Activated T-helper 1 cell treated with Interleukin-2 at 50 U/mL for 16 hours (primary cell): ENCODE data around the gene ARHGDIB.

ENCODE experiments used
- DNase-seq: peaks from one replicate; pipeline ENCODE4 v3.0.0-alpha.2; 2020; ENCODE audit warnings: low read depth

ARHGDIB gene

DNA sequence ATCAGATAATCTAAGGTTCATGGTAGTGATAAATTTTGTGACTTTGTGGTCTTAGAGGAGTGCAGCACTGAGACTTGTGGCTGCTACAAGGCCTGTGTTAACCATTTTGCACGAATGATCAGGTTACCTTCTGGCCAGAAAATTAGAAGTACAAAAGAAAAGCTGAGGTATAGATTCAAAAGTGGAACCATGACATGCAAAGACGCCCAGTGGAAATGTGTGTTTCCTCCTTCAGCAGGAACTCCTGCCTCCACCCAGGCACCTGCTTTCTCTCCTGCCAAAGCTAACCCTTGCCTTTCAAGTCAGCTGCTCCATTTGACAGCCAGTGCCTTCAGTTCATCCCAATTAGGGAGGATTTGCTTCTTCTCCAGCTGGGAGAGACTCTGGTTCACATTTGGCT lies 21.6 kb upstream of the ARHGDIB start:
- DNase-seq, result no peak

DNA sequence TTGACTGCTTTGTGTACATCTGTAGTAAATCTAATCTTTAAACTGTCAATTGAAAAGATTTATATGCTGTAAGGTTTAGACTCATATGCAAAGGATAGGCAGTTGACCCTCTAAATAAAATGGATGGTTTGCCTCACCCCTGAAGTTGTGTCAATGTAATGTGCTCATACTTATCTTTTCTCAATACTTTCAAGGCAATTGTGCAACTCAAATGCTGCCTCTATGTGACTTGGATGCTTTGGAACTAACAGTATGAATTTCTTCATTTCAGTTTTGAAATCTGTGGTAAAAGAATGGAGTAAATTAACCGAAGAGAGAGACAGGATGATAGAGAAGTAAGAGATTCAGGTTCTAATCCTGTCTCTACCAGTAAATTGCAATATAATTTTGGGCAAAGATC lies 21.2 kb upstream of the ARHGDIB start:
- no peak for DNase-seq

DNA sequence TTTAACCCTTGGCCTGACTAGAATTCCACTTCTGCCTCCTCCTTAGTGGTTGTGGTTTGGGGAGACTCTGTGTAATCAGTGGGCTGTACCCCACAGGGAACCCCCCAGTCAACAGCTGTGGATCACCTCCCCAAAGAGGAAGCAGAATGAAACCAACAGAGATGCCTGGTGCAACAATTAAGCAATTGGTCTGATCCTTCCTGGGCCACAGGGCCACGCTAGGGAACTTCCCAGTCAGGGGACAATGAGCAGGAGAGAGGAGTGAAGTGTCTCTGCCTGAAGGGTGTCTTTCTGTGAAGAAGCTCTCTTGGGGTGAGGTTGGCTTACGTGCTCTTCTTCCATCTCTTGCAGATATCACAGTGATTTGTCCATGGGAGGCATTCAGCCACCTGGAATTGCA lies 19.6 kb upstream of the ARHGDIB start:
- no peak for DNase-seq

DNA sequence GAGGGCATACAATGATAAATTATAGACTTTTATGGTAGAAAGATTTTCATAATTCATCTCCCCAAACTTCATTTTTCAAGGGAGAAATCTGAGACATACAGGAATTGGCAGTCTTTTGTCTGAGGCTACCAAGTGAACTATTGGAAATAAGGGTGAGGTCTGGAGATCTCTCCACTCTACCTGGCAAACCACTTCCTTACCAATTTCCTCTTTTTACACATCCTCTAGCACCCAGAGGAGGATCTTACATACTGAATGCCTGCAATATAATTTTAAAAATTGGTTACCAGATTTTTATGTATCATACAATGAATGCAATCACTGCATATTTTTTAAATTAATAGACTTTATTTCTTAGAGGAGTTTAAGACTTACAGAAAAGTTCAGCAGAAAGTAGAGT lies 18.1 kb upstream of the ARHGDIB start:
- DNase-seq, result no peak

DNA sequence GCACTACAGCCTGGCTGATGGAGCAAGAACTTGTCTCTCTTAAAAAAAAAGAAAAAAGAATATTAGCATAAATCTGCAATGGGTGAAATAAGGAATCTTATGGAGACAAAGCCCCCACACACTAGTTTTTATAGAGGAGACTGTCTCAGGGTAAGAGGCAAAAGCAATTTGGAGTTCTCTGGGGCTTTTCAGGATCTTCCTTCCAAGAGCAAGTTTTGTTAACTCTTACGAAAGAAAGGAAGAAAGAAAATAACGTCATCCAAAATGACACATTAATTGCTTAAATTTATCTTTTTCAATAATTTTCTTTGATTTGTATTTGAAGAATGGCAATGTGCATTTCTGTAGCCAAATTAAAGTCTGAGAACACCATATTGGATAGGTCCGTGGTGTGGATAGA lies 15.3 kb upstream of the ARHGDIB start:
- DNase-seq, result no peak

DNA sequence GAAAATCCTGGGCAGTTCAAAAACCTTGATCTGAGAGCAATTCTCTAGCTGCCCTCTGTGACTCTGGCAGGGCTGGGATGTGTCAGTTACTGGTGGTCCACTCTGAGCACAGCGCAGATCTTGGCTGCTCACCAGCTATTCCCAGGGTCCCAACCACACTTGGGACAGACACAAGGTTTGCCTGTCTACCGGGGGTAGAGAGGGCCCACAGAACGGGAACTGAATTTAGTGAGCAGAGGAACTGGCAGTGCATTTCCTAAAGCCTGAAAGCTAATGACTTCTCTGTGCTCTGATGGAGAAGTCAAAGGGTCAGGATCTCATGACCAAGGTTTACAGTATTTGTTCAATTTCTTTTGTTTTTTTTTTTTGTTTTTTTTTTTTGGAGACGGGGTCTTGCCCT lies 14.1 kb upstream of the ARHGDIB start:
- no peak for DNase-seq

DNA sequence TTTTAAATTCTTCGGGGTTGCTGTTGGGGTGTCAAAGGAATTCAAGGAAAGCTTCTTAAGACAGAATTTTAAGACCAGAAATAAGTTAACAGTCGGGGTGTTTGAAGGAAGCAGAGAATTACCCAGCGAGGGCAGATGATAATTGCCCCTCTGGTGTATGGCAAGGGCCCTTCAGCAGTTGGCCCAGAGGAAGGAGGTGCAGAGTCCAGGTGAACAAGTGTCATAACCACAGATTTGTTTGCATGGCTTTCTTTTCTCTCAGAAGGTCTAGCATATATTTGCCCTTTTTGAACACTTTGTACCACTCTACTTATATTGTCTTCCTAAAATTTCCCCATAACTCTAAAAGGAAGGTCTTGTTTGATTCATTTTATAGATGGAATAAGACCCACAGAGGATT lies 13.2 kb upstream of the ARHGDIB start:
- DNase-seq, result no peak

DNA sequence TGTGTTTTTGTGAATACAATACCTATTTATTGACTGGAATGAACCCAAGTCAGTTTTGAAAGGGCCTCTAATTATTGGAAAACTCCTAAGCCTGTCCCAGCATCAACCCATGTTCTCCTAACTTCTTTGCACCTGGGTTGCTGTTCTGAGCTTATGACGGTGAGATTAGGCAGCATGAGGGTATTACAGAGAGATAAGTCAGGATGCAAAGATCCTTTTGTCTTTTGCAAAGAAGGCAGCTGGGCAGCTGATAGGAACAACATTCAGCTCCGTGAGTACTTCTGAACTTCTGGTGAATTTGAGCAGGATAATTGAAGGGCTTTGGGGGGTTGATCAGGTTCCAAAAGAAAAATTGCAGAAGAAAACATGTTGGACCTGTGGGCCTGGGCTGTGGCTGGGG lies 11.4 kb upstream of the ARHGDIB start, which contains the start of gene PDE6H:
PDE6H (plus strand) TSS at position 227 of the 400 bp plus-strand sequence. CDS start 4,971 bp downstream, outside the sequence.
- DNase-seq, result no peak

DNA sequence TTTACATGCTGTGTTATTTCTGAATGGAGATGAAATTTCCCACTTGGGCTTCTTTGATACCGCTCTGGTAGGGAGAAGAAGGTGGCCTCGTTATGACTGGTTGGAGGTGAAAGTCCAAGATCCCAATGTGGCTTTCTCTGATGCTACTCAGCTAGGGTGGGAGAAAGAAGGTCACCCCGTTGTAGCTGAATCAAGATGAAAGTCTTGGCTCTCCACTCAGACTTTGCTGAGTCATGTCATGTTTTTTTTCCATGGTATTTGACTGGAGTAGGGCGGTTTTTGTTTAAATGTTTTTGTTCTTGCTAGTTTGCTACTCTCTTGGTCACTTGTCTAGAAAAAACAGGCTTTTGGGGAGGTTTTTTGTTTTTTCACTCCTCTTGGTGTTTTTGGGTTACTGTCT lies 9.1 kb upstream of the ARHGDIB start:
- no peak for DNase-seq

DNA sequence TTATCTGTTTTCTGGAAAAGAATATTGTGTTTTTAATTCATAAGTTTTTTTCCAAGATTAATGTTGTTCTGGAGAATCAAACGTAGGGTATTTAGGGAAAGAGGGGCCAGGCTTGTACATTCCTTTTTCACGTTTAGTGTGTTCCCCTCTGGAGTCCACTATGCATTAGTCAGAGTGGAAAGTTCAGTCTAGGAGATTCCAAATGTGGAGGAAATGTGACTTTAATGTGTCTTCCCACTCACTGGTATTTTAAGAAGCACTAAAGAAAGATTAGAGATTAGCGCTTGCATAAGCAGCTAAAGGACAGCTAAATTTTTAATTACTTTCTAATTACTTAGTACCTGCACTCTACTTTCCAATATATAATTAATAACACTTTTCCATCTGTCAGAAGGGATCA lies 7.1 kb upstream of the ARHGDIB start:
- DNase-seq, result no peak

DNA sequence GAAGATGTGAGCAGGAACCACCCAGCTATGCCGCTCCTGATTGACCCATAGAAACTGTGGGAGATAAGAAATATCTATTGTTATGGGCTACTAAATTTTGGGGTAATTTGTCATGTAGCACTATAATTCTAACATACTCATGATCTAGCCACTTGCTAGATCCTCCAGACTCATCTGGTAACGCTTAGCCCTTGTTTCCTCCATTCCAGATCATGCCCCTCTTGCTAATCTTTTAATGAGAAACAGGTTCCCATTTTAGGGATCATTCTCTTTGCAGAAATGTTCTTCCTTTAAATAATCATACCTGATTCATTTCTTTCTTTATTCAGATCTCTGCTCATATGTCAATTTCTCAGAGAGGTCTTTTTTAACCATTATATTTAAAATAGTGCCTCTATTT lies 3.8 kb upstream of the ARHGDIB start:
- DNase-seq, result no peak

DNA sequence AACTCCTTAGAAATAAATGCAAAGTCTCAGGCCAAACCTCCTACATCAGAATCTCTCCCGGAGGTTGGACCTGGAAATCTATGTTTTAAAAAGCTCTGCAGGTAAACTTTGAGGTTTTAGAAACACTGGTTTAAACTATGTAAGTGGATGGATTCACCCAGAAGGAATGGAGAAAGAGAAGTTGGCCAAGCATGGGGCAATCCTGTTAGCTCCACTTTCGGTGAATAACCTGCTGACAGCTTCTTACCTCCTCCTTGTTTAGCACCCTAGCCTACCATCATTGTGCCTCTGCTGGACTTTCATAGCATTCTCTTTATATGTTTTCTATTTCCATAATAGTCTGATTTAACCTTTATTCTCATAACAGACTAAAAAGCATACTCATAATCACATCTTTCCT lies 3.0 kb upstream of the ARHGDIB start:
- DNase-seq, result no peak

DNA sequence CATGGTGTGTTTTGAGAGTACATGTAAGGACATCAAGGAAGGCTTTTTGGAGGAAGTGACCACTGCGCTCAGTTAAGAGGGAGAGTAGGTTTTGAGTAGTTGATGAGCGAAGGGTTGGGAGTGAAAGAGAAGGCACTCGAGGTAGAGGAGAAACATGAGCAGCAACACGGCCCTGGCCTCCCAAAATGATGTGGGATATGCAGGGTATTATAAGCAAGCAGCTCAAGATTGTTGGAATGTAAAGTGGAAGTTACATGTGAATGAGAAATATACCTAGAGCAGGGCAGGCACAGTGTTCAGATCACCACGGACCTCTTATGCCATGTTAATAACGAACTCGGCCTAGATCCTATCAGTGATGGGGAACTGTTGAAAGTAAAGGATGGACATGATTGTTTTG lies 2.1 kb upstream of the ARHGDIB start:
- no peak for DNase-seq

DNA sequence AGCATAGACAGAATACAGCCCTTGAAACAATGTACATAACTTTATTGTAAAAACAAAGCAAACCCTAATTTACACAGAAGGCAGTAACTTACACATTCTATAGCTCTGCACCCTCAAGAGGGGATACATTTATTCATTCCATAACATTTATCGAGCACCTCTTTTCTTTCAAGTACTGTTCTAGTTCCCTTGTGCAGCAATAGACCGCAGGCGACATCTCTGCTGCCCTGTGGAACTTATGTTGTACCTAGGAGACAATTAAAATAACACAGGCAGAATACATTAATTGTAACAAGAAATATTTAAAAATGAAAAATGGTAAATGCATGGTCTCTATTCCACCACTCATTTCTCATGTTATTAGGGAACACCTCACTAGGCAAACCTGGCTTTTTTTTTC lies 1.4 kb upstream of the ARHGDIB start:
- no peak for DNase-seq

DNA sequence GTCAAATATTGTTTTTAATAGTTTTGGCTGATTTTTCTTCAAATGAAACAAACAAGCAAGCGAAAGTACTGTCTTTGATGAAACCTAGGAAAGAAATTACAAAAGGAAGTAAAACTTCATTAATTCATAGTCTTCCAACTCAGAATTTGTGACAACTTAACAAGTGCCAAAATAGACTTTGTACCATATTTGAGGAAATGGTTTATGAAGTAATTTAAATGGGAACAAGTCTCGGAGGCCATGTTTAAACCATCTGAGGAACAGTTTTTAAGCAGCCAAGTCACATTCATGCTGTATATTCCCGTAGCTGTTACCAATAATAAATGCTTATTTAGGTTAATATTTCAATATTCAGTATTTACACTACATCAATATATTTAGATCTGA lies 745 bp upstream of the ARHGDIB start:
- no peak for DNase-seq

DNA sequence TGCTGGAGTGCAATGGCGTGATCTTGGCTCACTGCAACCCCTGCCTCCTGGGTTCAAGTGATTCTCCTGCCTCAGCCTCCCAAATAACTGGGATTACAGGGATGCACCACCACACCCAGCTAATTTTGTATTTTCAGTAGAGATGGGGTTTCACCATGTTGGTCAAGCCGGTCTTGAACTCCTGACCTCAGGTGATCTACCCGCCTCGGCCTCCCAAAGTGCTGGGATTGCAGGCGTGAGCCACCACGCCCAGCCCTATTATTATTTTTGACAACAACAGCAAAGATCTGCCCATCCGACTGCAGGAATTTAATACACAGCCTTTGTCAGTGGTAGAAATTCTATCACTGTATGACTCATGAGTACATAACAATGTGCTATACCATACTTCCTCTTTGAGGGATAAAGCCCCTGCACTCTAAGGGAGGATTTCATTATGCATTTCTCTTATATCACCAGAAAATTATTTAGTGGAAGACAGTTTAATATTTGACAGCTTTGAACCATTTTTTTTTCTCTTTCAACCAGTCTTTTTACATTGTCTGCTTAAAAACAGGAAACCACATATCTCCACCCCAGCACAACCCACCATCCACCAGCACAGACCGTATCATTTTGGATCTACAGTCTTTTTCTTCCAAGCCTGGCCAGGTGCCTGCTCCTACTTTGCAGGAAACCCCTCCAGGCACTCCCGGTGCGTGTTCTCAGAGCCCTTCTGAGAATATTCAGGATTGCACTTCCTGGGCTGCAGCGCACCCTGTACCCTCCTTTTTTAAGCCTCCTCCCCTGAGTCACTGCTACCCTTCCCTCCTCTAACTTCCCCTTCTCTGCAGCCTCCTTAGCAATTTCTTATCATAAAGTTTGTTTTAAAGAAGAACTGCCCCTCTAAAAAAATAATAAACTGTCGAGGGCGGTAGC lies 594 bp downstream of the ARHGDIB start:
- peak; percentile 35 for DNase-seq

DNA sequence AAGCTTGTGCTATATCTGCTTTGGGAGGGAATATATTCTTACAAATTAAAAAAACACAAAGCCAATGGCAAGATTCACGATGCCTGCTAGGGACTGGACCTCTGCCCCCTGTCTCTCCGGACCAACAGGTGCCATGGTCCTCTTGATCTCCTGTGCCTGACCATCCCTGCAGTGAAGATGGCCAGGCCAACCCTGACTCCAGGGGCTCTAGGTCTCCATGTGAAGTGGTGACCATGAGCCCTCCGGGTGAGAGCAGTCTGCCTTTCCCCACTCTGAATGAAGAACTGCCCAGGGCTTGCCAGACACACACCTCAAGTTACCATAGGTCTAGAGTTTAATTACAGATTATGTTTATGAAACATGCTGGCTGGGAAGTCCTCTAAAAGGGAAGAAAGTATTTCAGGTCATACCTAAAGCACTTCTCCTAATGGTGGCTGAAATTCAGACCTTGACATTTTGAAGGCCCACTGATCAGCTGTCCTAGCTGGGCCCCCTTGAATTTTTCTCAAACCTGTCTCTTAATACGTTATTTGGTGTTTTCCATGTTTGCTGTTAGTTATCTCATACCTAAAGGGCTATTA lies 1.4 kb downstream of the ARHGDIB start:
- no peak for DNase-seq

DNA sequence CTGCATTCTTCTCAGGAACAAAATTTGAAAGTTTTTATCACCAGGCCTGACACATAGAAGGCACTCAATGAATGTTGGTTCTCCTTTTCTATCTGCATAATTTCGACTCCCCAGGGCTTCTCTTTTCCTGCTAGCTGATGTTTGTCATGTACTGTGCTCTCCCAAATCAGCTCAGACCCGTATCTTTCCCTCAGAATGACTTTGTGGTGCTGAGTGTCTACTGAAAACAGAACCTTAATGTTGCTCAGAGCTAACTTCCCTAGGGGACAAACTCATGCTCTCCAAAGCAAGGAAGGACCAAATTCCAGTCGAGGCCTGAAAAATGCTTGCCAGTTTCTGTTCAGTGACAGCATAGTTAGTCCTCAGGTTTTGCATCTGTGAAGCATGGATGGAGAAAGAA lies 1.9 kb downstream of the ARHGDIB start:
- DNase-seq, result no peak

DNA sequence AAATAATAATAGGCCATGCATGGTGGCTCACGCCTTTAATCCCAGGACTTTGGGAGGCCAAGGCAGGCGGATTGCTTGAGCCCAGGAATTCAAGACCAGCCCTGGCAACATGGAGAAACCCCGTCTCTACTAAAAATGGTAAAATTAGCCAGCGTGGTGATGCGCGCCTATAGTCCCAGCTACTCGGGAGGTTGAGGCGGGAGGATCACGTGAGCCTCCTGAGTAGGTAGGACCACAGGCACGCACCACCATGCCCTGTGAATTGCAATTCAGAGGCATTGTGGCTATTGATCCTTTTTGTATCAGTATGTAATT lies 2.3 kb downstream of the ARHGDIB start:
- DNase-seq, result no peak

DNA sequence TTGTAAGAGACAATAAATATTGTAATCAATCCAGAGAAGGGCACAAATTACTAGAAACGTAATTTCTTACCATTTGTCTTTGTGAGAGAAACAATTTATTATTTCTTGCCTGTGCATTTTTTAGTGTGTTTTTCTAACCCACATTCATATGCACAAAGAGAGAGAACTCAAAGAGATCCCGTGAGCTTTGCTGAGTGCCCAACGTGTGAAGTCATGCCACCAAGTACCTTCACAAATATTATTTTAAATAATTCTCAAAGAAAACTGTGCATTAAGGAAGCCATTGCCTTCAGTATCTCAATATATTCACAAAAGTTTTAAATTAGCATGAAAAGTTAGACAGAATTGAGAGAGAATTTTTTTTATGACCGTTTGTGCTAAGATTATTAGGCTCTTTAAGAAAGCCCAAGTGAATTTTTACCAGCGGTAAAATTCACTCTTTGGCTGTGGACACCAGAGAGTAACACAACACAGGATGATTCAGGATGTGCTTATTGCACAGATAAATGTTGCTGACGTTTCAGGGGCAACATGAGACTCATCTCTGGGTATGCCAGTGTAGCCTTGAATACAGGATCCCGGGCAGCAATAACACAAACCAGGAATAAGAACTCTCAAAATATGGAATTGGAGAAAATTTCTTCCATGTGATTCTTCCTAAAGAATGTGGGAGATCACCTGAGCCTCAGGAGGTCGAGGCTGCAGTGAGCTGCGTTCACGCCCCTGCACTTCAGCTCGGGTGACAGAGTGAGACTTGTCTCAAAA lies 2.9 kb downstream of the ARHGDIB start:
- no peak for DNase-seq

DNA sequence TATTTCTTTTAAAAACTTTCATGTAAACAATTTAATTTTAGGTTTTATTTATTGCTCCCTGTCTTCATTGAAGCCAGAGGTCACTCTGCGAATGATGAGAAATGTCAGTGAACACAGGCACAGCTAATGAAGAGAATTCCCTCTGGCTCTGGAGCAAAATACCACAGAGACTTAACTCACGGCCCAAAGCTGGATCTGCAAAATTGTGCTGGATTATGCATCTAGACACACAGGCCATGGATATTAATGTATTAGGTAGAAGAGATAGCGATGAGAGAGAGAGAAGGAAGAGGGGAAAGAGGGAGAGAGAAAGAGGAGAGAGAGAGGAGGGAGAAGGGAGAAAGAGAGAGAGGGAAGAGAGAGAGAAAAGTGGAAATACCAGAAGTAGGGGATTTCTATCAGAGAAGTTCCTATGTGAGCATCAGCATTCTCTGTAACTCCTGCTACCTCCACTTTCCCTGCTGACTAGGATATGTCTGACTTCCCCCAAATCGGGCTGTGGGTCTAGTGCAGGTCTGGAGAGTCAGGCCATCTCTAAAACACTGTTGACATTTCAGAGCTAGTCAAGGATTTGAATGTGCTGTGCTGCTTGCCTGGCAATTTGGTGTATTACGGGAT lies 3.7 kb downstream of the ARHGDIB start:
- no peak for DNase-seq

DNA sequence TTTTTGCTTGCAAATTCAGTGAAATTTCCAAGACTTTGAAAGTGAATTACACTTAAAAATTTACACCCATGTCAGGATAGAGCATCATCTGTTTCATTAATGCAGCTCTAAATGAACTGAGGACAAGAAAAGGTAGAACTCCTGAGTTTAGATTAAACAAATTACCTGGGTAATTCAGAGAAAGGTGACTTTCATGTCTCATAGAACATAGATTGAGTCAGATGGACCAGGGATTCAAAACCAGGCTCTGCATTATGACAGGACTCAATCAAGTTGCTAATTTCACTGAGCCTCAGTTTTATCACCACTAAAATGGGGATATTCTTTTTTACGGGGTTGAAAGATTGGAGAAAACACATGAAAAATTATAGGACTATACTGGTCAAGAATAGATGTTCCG lies 4.5 kb downstream of the ARHGDIB start:
- no peak for DNase-seq
